ENCODE results near the gene TMEM131.

The TMEM131 gene

GRCh38 chr2:98020516-98020915, 24.8 kb upstream of the TMEM131 start:
- no peak for DNase-seq (ENCODE audit: low spot score)

DNA sequence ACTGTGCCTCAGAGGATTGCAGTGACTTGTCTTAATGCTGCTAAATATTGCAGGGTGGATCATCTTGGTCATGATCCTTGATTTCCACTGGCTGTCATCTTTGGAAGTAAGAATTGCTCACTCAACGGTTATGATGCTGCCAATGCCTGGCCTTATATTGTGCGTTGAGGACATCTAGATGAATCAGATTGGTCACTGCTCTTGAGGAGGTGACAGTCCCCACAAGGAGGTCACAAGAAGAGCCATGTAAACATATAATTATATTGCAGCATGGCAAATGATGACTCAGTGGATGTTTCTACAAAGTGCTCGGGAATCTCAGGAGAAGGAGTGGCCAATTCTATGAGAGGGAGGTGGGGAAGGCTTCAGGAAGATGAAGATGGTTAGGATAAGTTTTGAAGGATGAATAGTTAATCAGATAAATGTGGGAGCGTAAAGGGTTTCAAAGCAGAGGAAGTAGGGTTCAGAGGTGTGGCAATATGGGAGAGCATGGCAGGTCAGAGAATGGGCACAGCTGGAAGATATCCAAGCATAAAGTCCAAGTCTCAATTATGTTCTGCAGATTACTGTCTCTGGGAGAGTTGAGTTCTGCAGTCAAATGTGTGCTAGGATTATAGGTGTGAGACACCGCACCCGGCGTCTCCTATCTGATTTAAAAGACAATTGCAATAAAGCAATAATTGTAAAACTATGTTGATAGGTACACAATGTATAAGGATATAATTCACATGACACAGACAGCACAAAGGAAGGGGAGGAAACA, 21.3 kb upstream of the TMEM131 start:
- DNase-seq (ENCODE audit: low spot score): no peak

DNA sequence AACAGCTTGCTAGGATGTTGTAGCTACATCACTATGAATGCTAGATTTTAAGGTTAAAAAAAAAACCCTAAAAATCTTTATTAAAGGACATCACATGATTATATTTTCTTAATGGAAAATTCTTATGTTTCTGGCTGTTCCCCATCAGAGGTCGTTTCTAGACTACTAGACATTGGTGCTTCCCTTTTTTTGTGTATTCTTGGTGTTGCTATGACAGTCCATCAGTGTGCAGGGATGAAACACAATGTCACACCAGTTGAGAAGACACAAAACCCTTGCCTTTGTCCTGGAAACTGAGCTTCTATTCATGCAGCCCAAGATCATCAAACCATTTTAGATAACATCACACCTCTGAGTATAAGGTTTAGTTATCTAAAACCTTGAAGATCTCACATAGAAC, 19.9 kb upstream of the TMEM131 start:
- no peak for DNase-seq (ENCODE audit: low spot score)

GRCh38 chr2:98014379-98014778, 18.6 kb upstream of the TMEM131 start:
- no peak for DNase-seq (ENCODE audit: low spot score)

DNA sequence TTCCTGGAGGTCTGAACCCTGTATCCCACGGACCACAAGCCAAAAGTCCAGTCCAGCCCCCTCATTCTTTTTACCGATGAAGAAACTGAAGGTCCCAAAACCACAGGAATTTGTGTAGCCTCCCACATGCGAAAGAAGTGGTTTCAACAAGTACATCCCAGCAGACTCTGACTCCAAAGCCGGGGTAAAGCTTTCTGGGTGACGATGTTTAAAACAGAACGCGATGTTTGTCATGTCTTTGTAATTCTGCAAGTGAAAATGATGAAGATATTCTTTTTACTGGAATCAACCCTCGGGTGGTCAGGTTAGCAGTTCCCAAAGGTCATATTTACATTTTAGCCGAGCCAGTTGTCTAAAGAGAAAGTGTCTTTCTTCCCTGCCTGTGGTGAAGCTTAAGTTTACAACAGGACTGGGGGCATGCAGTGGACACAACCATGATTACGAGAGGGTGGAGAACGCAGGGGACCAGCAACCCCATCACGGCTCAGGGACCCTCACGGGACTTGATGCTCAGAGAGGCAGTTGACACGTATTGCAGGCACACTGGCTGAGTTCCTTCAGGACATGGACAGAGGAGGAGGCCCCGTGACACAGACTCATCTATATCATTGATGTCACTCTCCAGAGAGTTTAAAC, 17.8 kb upstream of the TMEM131 start:
- no peak for DNase-seq (ENCODE audit: low spot score)

- no peak for DNase-seq (ENCODE audit: low spot score)
Observed at GRCh38 chr2:98012561-98012991, 16.8 kb upstream of the TMEM131 start.

DNA sequence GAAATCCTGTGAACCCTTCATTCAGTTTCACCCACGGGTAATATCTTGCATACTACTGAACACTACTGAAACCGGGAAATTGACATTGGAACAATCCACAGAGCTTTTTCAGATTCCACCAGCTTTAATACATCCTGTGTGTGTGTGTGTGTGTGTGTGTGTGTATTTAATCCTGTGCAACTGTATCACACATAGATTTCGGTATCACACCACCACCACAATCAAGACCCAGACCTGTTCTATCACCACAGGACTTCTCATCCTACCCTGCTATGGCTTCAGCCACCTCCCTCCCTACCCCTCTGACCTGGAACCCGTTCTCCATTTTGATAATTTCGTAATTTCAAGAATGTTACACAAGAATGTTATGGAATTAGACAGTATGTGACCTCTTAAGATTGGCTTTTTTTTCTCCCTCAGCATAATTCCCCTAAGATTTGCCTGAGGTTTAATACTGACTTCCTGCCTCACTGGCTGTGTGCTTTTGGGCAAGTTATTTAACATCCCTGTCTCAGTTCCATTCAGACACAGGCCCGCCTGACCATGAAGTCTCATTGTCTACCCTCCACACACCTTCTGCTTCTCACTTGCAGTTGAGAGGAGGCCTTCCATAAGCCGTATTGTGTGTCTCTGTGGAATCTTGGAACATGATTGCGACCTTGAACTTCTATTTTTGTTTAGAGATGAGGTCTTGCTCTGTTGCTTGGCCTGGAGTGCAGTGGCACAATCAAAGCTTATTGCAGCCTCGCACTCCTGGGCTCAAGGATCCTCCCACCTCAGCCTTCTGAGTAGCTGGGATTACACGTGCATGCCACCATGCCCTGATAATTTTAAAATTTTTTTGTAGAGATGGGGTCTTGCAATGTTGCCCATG, 14.4 kb upstream of the TMEM131 start:
- no peak for DNase-seq (ENCODE audit: low spot score)

- no peak for DNase-seq (ENCODE audit: low spot score)
Observed at GRCh38 chr2:98008415-98008814, 12.7 kb upstream of the TMEM131 start.

DNA sequence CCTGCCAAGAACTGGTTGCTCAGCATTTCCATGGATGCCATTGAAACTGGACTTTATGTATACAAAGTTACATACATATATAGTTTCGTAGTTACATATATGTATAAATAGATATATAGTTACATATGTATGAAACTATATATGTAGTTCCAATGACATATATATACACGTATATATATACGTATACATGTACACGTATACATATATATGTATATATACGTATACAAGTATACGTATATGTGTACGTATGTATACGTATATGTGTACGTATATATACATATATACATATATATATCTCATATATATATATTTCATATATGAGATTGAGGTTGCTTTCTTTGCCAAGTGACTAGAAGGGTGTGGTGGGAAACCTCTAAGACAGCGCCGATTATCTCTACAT, 10.6 kb upstream of the TMEM131 start:
- DNase-seq (ENCODE audit: low spot score): no peak

DNA sequence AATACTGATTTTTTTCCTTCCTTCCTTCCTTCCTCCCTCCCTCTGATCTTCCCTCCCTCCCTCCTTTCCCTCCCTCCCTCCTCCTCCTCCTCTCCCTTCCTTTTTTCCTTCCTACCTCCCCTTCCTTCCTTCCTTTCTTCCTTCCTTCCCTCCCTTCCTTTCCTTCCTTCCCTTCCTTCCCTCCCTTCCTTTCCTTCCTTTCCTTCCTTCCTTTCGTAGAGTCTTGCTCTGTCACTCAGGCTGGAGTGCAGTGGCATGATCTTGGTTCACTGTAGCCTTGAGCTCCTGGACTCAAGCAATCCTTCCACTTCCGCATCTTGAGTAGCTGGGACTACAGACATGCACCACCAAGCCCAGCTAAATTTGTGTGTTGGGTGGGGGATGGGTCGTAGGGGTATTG, 8.9 kb upstream of the TMEM131 start:
- DNase-seq (ENCODE audit: low spot score): no peak

DNA sequence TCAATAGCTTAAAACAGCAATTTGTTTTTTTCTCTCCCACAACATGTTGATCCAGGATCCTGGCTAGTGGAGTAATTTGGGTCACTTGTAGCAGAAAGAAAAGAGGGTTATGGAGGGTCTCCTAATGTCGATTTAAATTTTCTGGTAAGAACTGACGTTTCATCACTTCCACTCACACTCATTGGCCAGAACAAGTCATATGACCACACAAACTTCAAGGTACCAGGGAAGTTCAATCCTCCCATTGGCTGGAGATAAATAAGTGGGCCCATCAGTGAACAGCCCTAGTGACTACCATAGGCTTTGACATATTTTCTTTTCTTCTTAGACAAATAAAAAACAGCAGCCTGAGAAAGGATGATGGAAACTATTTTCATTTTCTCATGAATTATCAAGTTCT, 8.3 kb upstream of the TMEM131 start:
- no peak for DNase-seq (ENCODE audit: low spot score)

DNA sequence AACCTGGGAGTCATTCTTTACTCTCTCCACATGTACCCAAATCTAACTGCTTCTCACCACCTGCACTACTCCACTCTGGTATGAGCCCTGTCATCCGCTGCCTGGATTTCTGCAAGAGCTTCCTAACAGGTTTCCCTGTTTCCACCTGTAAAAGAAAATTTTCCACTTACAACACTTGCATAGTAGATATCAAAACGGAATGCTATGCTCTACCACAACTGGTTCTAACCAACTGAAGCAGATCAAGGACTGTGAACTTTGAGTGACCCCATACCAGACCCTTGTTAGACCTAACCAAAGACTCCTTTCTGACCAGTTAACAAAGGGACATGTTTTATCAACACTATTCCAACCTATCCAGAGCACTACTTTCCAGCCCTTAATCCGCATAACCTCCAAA, 3.8 kb upstream of the TMEM131 start:
- no peak for DNase-seq (ENCODE audit: low spot score)

- no peak for DNase-seq (ENCODE audit: low spot score)
Observed at GRCh38 chr2:97998431-97999005, 2.8 kb upstream of the TMEM131 start.

DNA sequence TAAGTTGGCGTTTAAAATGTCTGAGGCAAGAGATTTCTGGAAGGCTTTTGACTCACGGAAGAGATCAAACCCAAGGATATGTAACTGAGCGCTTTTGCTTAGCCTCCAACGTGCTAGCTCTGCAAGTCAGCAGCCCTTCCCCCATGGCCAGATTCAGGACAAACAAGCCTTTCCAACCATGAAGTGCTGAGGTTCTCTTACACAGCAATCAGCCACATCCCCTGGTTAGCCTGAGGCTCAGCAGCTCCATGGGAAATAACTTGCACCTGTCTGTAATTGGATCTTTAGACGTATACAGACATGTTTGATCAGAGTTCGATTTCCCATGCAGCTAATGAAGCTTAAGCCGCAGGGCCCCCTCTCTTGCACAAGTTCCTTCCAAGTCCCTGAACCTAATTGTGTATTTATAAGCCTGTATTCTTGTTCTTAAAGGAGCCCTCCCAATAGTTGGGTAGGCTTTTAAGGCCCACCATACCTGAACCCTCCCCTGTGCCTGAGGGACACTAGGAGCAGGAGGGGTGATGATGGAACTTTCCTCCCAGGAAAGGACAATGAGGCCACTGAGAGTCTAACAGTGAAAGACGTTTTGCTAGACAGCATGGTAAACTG, 2.1 kb upstream of the TMEM131 start:
- no peak for DNase-seq (ENCODE audit: low spot score)

DNA sequence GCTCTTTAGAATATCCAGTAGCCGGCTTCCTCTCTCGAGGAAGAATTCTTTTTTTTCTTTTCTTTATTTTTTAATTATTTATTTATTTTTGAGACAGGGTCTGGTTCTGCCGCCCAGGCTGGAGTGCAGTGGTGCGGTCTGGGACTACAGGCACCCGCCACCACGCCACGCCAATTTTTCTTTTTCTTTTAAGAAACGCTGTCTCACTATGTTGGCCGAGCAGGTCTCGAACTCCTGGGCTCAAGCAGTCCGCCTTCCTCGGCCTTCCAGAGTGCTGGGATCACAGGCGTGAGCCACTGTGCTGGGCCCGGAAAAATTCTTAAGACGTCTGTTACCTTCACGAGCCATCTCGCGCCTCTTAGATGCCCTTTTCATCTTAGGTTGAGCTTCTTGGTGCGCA, 931 bp upstream of the TMEM131 start:
- no peak for DNase-seq (ENCODE audit: low spot score)

- peak; percentile 78 for DNase-seq (ENCODE audit: low spot score)
Observed at GRCh38 chr2:97995026-97995733, 568 bp downstream of the TMEM131 start.

DNA sequence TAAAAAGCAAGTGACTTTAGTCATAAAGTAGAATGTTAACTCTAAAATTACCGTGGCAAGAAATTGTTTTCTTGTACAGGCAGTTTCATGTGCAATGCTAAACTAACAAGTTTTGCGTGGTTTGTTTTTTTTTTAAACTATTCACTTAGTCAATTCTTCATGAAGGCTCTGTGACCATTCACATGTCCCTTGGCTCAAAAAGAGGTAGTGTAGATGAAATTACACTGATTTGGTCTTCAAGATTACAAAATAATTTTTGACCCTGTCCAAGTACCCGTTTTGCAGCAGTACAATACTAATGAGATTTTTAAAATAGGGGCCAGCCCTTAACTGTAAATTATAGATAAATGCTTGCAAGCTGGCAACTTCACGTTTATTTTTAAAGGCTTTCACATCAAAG, 1.3 kb downstream of the TMEM131 start:
- DNase-seq (ENCODE audit: low spot score): no peak

- DNase-seq (ENCODE audit: low spot score): no peak
Observed at GRCh38 chr2:97993926-97994325, 1.8 kb downstream of the TMEM131 start.

DNA sequence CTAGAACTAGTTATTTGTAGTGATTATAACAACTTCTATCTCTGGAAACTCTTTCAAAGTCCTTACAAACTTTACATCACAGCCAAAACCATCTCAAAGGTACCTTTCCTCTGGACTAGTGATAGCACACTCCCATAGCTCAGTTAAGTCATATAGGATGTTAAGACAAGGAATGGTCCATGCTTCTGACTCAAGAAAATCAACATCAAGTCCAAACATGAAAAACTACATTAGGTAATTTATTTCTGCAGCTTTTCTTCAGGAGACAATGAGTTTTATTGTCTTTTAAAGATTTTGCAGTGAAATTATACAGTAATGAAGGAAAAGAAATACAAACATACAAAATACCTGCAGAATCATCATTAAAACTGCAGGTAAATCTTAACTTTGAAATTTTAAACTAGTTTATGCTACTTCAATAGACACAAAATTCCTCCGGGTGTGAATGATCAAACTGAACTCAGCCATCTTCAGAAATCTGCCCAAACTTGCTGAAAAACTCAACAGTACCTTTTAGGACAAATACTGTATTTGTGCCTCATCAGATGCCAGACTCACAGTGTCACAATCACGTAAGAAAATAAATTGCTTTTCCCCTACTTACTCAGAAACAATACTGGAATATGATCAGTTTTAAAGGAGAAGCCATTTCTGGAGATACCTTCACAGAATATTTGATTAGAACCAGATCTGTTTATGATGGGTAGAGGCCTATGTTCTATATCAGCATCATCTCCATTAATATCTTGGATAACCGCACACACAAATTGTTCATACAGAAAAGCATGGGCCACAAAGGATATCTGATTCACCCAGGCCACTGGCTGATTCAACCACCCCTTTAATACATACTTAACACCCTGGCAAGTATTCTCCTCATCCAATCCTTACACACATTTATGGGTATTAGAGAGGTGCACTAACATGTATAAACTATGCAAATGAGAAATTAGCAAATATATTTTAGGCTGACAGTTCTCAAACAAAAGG, 2.6 kb downstream of the TMEM131 start:
- DNase-seq (ENCODE audit: low spot score): no peak
